GM12878 (cell line): Measurements from ENCODE around the gene TBCK. TPM values are rescaled to one million over a fixed set of nuclear protein-coding genes. Genes with fewer than 3 reads are reported as not detected.

ENCODE experiments used
- ATAC-seq: fragments of 200-7000 bp; cut with Tn5 transposase; 3 replicates; pipeline ENCODE4 v1.9.1; 2020; ENCODE audit warnings: mild to moderate bottlenecking, moderate library complexity
- BruUV-seq: library from RNA; stranded (reverse); fragments of 400-500 nt; replicated peaks from 2 replicates; lab custom pipeline; 2021; lab: Mats Ljungman, UMichigan
- CTCF ChIA-PET: fragments of 300-600 bp; sonication (Branson Sonifier 250); formaldehyde crosslinking; extraction: SDS; loops from one replicate; lab custom pipeline; 2021; ENCODE audit warnings: inconsistent platforms; lab: Yijun Ruan, JAX
- POLR2A ChIA-PET: fragments of 350-600 bp; formaldehyde crosslinking; extraction: SDS; loops from one replicate; lab custom pipeline; 2021; ENCODE audit warnings: inconsistent platforms; lab: Charles Lee
- RAD21 ChIA-PET: fragments of 300-600 bp; sonication (Branson Sonifier 250); formaldehyde crosslinking; loops from one replicate; lab custom pipeline; 2023; ENCODE audit warnings: antibody characterized with exemption; ENCODE audit not compliant: unreplicated experiment; lab: Charles Lee
- SMC1A ChIA-PET: fragments of 300-600 bp; sonication (Branson Sonifier 250); formaldehyde crosslinking; loops from one replicate; lab custom pipeline; 2023; ENCODE audit not compliant: unreplicated experiment, uncharacterized antibody; lab: Charles Lee
- DNase-seq: peaks from one replicate; pipeline ENCODE4 v3.0.0-alpha.2; 2011; ENCODE audit warnings: low read depth, low spot score
- FAIRE-seq: peaks from 3 replicates; lab custom pipeline; 2011; peaks lifted over from hg19 to GRCh38; lab: Jason Lieb, UNC
- H2AFZ ChIP-seq: 2 replicates; pipeline ENCODE4 v1.6.0; 2011; ENCODE audit warnings: low read depth, low read length, control low read depth; ENCODE audit not compliant: control insufficient read depth
- H3K27ac ChIP-seq: 2 replicates; pipeline ENCODE4 v1.5.1; 2011; ENCODE audit warnings: control low read depth; ENCODE audit not compliant: control insufficient read depth, insufficient read depth
- H3K27me3 ChIP-seq, 2 experiments: replicated peaks in 1 of 2; 2 replicates each; pipeline versions ENCODE4 v1.6.0 to v1.6.1; 2011; ENCODE audit warnings: low read length in 1 of 2; ENCODE audit not compliant: control insufficient read depth in 2 of 2, insufficient read depth in 2 of 2
- H3K36me3 ChIP-seq, 2 experiments: 2 replicates each; pipeline ENCODE4 v1.5.1; 2011; ENCODE audit warnings: low read length in 1 of 2; ENCODE audit not compliant: control insufficient read depth in 2 of 2, insufficient read depth in 2 of 2
- H3K4me1 ChIP-seq: 2 replicates; pipeline ENCODE4 v1.6.1; 2011; ENCODE audit warnings: mild to moderate bottlenecking, low read length, moderate library complexity, mixed read lengths; ENCODE audit not compliant: control insufficient read depth, insufficient read depth
- H3K4me2 ChIP-seq: 2 replicates; pipeline ENCODE4 v1.6.0; 2011; ENCODE audit warnings: control low read depth; ENCODE audit not compliant: control insufficient read depth, insufficient read depth
- H3K4me3 ChIP-seq: fragments of 200-600 bp; sonication (generic); 2 replicates; pipeline ENCODE4 v1.5.1; 2016
- H3K79me2 ChIP-seq: 2 replicates; pipeline ENCODE4 v1.6.0; 2011; ENCODE audit warnings: low read length; ENCODE audit not compliant: control insufficient read depth, insufficient read depth
- H3K9ac ChIP-seq: 2 replicates; pipeline ENCODE4 v1.8.0; 2011; ENCODE audit warnings: low read length, control low read depth, mixed read lengths; ENCODE audit not compliant: control insufficient read depth, insufficient read depth
- H3K9me3 ChIP-seq: replicated peaks from 3 replicates; pipeline ENCODE4 v1.5.1; 2011; ENCODE audit warnings: mild to moderate bottlenecking, low read length; ENCODE audit not compliant: control insufficient read depth, insufficient read depth
- H4K20me1 ChIP-seq: 2 replicates; pipeline ENCODE4 v1.6.0; 2011; ENCODE audit not compliant: control insufficient read depth, insufficient read depth
- LARP7 ChIP-seq: fragments of 450-650 bp; IDR thresholded peaks from 2 replicates; pipeline ENCODE4 v1.6.1; 2017; ENCODE audit warnings: mild to moderate bottlenecking
- MYC ChIP-seq: IDR thresholded peaks from 2 replicates; pipeline ENCODE4 v1.6.1; 2011; ENCODE audit warnings: mild to moderate bottlenecking, low read length, moderate library complexity, inconsistent platforms; ENCODE audit not compliant: insufficient read depth, insufficient replicate concordance, insufficient read length, severe bottlenecking
- NBN ChIP-seq: fragments of 450-650 bp; IDR thresholded peaks from 2 replicates; pipeline ENCODE4 v1.6.1; 2016
- POLR2AphosphoS2 ChIP-seq: IDR thresholded peaks from 2 replicates; pipeline ENCODE4 v1.6.1; 2011; ENCODE audit warnings: low read depth, mild to moderate bottlenecking, low read length, improper control_type of control experiment, moderate library complexity
- RB1 ChIP-seq: fragments of 450-650 bp; formaldehyde crosslinking; IDR thresholded peaks from 2 replicates; pipeline ENCODE4 v1.6.1; 2017; ENCODE audit warnings: mild to moderate bottlenecking, borderline replicate concordance
- RBBP5 ChIP-seq: fragments of 200-600 bp; sonication (generic); conservative IDR thresholded peaks from 2 replicates; pipeline ENCODE4 v1.6.1; 2016
- YBX1 ChIP-seq: fragments of 450-650 bp; IDR thresholded peaks from 2 replicates; pipeline ENCODE4 v1.6.1; 2016; ENCODE audit warnings: antibody characterized with exemption
- ZNF24 ChIP-seq: fragments of 450-650 bp; IDR thresholded peaks from 2 replicates; pipeline ENCODE4 v1.6.1; 2017; ENCODE audit warnings: antibody characterized with exemption, mild to moderate bottlenecking
- ZNF384 ChIP-seq: IDR thresholded peaks from 2 replicates; pipeline ENCODE4 v1.6.1; 2012; ENCODE audit warnings: low read depth, mild to moderate bottlenecking, low read length, improper control_type of control experiment, borderline replicate concordance
- WGBS: methylation state at CpG from one replicate; pipeline ENCODE4 v1.1.6; 2016; ENCODE audit warnings: low lambda C conversion rate; ENCODE audit not compliant: insufficient replicate concordance, insufficient coverage; ENCODE audit errors: missing lambda C conversion rate; 5-methylcytosine and 5-hydroxymethylcytosine counted together
- in situ Hi-C: fragments of 300-500 bp; cut with MboI; formaldehyde crosslinking; loops from 9 replicates; pipeline ENCODE4 v1.14.3; 2018; ENCODE audit warnings: mixed read lengths
- intact Hi-C: fragments of 100-400 bp; cut with micrococcal nuclease; formaldehyde crosslinking; loops from one replicate; pipeline ENCODE4 v1.14.2; 2022; ENCODE audit not compliant: unreplicated experiment
- polyA plus RNA-seq, 11 experiments: library from polyadenylated mRNA; depleted of rRNA in 4 of 11; unstranded in 6 of 11; stranded (reverse) in 5 of 11; fragments of >200 nt; fragmentation: Nextera tagmentation in 4 of 11; fragmentation: Illumina TruSeq in 1 of 11; extraction: Ambion mirVana in 4 of 11; extraction: Trizol in 1 of 11; gene quantifications; 1 replicate in 1 of 11; 2 replicates in 10 of 11; pipeline versions ENCODE4 v1.2.1 to v1.2.3, GENCODE V29; 2011 to 2016; ENCODE audit warnings: inconsistent platforms in 2 of 11, missing spikeins in 2 of 11, low read depth in 1 of 11
- total RNA-seq, 4 experiments: library from RNA; depleted of rRNA in 3 of 4; stranded (reverse); fragments of >200 nt in 3 of 4; fragmentation: Illumina TruSeq in 1 of 4; extraction: Trizol in 1 of 4; gene quantifications; 2 replicates each; pipeline versions ENCODE4 v1.2.1 to v1.2.3, GENCODE V29; 2013 to 2021
- TF ChIP-seq, protein P1 (sequence below): IDR thresholded peaks from 2 replicates; pipeline ENCODE4 v1.6.1; 2011; ENCODE audit warnings: borderline replicate concordance, low read depth, mild to moderate bottlenecking, moderate library complexity, low read length; ENCODE audit not compliant: insufficient read depth, poor library complexity, severe bottlenecking
- TF ChIP-seq, protein P2 (sequence below): fragments of 450-650 bp; IDR thresholded peaks from 2 replicates; pipeline ENCODE4 v1.6.1; 2017; ENCODE audit warnings: low read depth, mild to moderate bottlenecking, moderate library complexity
- TF ChIP-seq, protein P3 (sequence below): fragments of 150-350 bp; IDR thresholded peaks from 2 replicates; pipeline ENCODE4 v1.6.1; 2016; ENCODE audit warnings: low read depth, low read length
- TF ChIP-seq, protein P4 (sequence below): fragments of 450-650 bp; IDR thresholded peaks from 2 replicates; pipeline ENCODE4 v1.6.1; 2017; ENCODE audit warnings: mild to moderate bottlenecking
- TF ChIP-seq, protein P5 (sequence below): fragments of 450-650 bp; IDR thresholded peaks from 2 replicates; pipeline ENCODE4 v1.6.1; 2017; ENCODE audit warnings: borderline replicate concordance

The TBCK gene
- total and polyA plus RNA-seq, 10 of the 15 experiments (the other 5 are each of a cell fraction or from before 2014, with no cell fraction given): 4.1 to 30.3 (median 20.2) TPM

DNA sequence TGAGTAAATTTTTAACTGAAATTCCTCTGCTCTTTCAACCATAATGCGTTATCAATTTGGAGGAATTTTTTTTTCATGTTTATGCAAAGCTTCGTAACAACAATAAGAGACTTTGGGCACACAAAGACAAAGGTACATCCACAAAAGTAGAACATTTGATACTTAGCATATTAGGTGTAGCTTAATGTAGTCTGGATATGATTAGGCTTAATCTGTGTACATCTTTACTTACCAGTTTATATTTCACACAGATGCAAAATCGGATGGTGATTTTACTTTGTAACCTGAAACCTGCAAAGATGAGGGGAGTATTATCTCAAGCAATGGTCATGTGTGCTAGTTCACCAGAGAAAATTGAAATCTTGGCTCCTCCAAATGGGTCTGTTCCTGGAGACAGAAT lies 20.6 kb upstream of the TBCK start:
- H3K4me1 ChIP-seq: no peaks in the 10 kb centered on the region
- peaks cover 18% of the 10 kb centered on the region; the same call in 2 of the 3 replicates for H3K9me3 ChIP-seq
- no peaks in the 10 kb centered on the region; the same call in none of the 2 replicates for H3K79me2 ChIP-seq
- H3K27me3 ChIP-seq: no peaks in the 10 kb centered on the region
- H3K36me3 ChIP-seq: peaks cover 8 to 46% of the 10 kb centered on the region in 2 experiments
- no peak overlapping the region for H3K4me3 ChIP-seq
- RAD21 ChIA-PET: no interaction called here
- no peak overlapping the region for H3K4me2 ChIP-seq
- H3K27ac ChIP-seq: no peak overlapping the region
- CTCF ChIA-PET: interaction anchor here (0.7 to 1.4 kb wide), 2 partner anchors 9 to 662 kb away, joined by 4 to 5 read pairs; no protein-coding TSS in a partner anchor
- no peaks in the 10 kb centered on the region for H4K20me1 ChIP-seq
- 97% methylated on average over 3 of the region's 3 CpGs for WGBS
- ATAC-seq: no peak
- POLR2A ChIA-PET: interaction anchor here (0.7 kb wide), 1 partner anchor 21 kb away, joined by 3 read pairs; the partner anchor contains the start of gene TBCK
- SMC1A ChIA-PET: interaction anchor here (0.6 kb wide), 1 partner anchor 1301 kb away, joined by 3 read pairs; no protein-coding TSS in a partner anchor
- intact Hi-C loops: no loop called here
- no peak for DNase-seq
- no peak overlapping the region for H3K9ac ChIP-seq
- FAIRE-seq: no peak
- BruUV-seq: no TSS peak
- in situ Hi-C loops: no loop called here
- no peak overlapping the region for H2AFZ ChIP-seq
- no peak for TF ChIP-seq ZNF24
- TF ChIP-seq RB1: no peak
- TF ChIP-seq NBN: no peak
- TF ChIP-seq, protein P1, sequence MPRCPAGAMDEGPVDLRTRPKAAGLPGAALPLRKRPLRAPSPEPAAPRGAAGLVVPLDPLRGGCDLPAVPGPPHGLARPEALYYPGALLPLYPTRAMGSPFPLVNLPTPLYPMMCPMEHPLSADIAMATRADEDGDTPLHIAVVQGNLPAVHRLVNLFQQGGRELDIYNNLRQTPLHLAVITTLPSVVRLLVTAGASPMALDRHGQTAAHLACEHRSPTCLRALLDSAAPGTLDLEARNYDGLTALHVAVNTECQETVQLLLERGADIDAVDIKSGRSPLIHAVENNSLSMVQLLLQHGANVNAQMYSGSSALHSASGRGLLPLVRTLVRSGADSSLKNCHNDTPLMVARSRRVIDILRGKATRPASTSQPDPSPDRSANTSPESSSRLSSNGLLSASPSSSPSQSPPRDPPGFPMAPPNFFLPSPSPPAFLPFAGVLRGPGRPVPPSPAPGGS: no peak
- no peak for TF ChIP-seq RBBP5
- TF ChIP-seq, protein P2, sequence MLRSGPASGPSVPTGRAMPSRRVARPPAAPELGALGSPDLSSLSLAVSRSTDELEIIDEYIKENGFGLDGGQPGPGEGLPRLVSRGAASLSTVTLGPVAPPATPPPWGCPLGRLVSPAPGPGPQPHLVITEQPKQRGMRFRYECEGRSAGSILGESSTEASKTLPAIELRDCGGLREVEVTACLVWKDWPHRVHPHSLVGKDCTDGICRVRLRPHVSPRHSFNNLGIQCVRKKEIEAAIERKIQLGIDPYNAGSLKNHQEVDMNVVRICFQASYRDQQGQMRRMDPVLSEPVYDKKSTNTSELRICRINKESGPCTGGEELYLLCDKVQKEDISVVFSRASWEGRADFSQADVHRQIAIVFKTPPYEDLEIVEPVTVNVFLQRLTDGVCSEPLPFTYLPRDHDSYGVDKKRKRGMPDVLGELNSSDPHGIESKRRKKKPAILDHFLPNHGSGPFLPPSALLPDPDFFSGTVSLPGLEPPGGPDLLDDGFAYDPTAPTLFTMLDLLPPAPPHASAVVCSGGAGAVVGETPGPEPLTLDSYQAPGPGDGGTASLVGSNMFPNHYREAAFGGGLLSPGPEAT: no peak
- TF ChIP-seq, protein P3, sequence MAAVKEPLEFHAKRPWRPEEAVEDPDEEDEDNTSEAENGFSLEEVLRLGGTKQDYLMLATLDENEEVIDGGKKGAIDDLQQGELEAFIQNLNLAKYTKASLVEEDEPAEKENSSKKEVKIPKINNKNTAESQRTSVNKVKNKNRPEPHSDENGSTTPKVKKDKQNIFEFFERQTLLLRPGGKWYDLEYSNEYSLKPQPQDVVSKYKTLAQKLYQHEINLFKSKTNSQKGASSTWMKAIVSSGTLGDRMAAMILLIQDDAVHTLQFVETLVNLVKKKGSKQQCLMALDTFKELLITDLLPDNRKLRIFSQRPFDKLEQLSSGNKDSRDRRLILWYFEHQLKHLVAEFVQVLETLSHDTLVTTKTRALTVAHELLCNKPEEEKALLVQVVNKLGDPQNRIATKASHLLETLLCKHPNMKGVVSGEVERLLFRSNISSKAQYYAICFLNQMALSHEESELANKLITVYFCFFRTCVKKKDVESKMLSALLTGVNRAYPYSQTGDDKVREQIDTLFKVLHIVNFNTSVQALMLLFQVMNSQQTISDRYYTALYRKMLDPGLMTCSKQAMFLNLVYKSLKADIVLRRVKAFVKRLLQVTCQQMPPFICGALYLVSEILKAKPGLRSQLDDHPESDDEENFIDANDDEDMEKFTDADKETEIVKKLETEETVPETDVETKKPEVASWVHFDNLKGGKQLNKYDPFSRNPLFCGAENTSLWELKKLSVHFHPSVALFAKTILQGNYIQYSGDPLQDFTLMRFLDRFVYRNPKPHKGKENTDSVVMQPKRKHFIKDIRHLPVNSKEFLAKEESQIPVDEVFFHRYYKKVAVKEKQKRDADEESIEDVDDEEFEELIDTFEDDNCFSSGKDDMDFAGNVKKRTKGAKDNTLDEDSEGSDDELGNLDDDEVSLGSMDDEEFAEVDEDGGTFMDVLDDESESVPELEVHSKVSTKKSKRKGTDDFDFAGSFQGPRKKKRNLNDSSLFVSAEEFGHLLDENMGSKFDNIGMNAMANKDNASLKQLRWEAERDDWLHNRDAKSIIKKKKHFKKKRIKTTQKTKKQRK: no peak
- no peak for TF ChIP-seq MYC
- TF ChIP-seq, protein P4, sequence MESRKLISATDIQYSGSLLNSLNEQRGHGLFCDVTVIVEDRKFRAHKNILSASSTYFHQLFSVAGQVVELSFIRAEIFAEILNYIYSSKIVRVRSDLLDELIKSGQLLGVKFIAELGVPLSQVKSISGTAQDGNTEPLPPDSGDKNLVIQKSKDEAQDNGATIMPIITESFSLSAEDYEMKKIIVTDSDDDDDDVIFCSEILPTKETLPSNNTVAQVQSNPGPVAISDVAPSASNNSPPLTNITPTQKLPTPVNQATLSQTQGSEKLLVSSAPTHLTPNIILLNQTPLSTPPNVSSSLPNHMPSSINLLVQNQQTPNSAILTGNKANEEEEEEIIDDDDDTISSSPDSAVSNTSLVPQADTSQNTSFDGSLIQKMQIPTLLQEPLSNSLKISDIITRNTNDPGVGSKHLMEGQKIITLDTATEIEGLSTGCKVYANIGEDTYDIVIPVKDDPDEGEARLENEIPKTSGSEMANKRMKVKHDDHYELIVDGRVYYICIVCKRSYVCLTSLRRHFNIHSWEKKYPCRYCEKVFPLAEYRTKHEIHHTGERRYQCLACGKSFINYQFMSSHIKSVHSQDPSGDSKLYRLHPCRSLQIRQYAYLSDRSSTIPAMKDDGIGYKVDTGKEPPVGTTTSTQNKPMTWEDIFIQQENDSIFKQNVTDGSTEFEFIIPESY: no peak
- TF ChIP-seq ZNF384: no peak
- no peak for TF ChIP-seq LARP7
- TF ChIP-seq POLR2AphosphoS2: no peak
- TF ChIP-seq, protein P5, sequence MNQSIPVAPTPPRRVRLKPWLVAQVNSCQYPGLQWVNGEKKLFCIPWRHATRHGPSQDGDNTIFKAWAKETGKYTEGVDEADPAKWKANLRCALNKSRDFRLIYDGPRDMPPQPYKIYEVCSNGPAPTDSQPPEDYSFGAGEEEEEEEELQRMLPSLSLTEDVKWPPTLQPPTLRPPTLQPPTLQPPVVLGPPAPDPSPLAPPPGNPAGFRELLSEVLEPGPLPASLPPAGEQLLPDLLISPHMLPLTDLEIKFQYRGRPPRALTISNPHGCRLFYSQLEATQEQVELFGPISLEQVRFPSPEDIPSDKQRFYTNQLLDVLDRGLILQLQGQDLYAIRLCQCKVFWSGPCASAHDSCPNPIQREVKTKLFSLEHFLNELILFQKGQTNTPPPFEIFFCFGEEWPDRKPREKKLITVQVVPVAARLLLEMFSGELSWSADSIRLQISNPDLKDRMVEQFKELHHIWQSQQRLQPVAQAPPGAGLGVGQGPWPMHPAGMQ: no peak
- TF ChIP-seq YBX1: no peak
